ENCODE measurements around the gene AP2M1. TPM values are rescaled to one million over a fixed set of nuclear protein-coding genes. Genes with fewer than 3 reads are reported as not detected.

AP2M1 gene
- polyA plus RNA-seq, 1 donor: 286 TPM

- H3K27ac ChIP-seq (ENCODE audit: low read length): no peak overlapping the region
- no peak overlapping the region for H3K4me3 ChIP-seq (ENCODE audit: low read length)
- H3K9me3 ChIP-seq (ENCODE audit: control insufficient read depth, low read depth, low read length): no peaks in the 10 kb centered on the region
- peaks cover 70% of the 10 kb centered on the region for H3K36me3 ChIP-seq (ENCODE audit: control insufficient read depth, insufficient read depth, low read length)
- H3K27me3 ChIP-seq (ENCODE audit: control insufficient read depth, insufficient read depth, low read length): no peaks in the 10 kb centered on the region
- no peak for DNase-seq
- no CpG with 5 or more reads among the region's 17 CpGs for WGBS (ENCODE audit: insufficient coverage, low lambda C conversion rate)
- peaks cover 14% of the 10 kb centered on the region for H3K4me1 ChIP-seq (ENCODE audit: control insufficient read depth, insufficient read depth, low read length)
These were observed 13.4 kb downstream of the AP2M1 start for GRCh38 chr3:184188080-184188479.

- WGBS (ENCODE audit: insufficient coverage, low lambda C conversion rate): no CpG with 5 or more reads among the region's 13 CpGs
- DNase-seq: no peak
- no peaks in the 10 kb centered on the region for H3K9me3 ChIP-seq (ENCODE audit: control insufficient read depth, low read depth, low read length)
- H3K4me1 ChIP-seq (ENCODE audit: control insufficient read depth, insufficient read depth, low read length): peaks cover 14% of the 10 kb centered on the region
- H3K27me3 ChIP-seq (ENCODE audit: control insufficient read depth, insufficient read depth, low read length): no peaks in the 10 kb centered on the region
- H3K4me3 ChIP-seq (ENCODE audit: low read length): no peak overlapping the region
- no peak overlapping the region for H3K27ac ChIP-seq (ENCODE audit: low read length)
- H3K36me3 ChIP-seq (ENCODE audit: control insufficient read depth, insufficient read depth, low read length): peaks cover 70% of the 10 kb centered on the region
These were observed 14.8 kb downstream of the AP2M1 start for GRCh38 chr3:184189421-184189820.

DNA sequence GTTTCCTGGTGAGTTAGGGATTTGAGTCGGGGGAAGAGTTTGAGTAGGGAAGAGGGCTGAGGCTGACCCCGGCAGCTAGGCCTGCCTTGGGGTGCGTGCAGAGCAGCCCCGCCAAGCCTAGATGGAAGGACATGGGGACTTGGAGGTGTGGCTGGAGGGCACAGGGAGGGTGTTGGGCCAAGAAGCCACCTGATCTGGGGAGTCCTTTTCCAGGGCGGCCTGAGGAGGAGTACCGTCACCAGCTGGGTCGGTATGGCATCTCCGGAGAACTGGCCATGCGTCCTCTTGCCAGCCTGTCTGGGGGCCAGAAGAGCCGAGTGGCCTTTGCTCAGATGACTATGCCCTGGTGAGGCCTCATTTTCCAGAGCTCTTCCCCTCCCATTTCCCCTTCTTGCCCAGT is 18.2 kb downstream of the AP2M1 start:
- no CpG with 5 or more reads among the region's 10 CpGs for WGBS (ENCODE audit: insufficient coverage, low lambda C conversion rate)
- H3K9me3 ChIP-seq (ENCODE audit: control insufficient read depth, low read depth, low read length): no peaks in the 10 kb centered on the region
- H3K36me3 ChIP-seq (ENCODE audit: control insufficient read depth, insufficient read depth, low read length): peaks cover 73% of the 10 kb centered on the region
- no peak overlapping the region for H3K27ac ChIP-seq (ENCODE audit: low read length)
- H3K27me3 ChIP-seq (ENCODE audit: control insufficient read depth, insufficient read depth, low read length): no peaks in the 10 kb centered on the region
- peaks cover 2% of the 10 kb centered on the region for H3K4me1 ChIP-seq (ENCODE audit: control insufficient read depth, insufficient read depth, low read length)
- no peak for DNase-seq
- H3K4me3 ChIP-seq (ENCODE audit: low read length): no peak overlapping the region

- DNase-seq: no peak
- Histone ChIP-seq H3K27me3 (ENCODE audit: control insufficient read depth, insufficient read depth, low read length) (no peaks in the 10 kb centered on the region), H3K27ac (ENCODE audit: low read length) (no peak overlapping the region), H3K36me3 (ENCODE audit: control insufficient read depth, insufficient read depth, low read length) (peaks cover 62% of the 10 kb centered on the region), H3K9me3 (ENCODE audit: control insufficient read depth, low read depth, low read length) (no peaks in the 10 kb centered on the region), H3K4me3 (ENCODE audit: low read length) (no peak overlapping the region), H3K4me1 (ENCODE audit: control insufficient read depth, insufficient read depth, low read length) (no peaks in the 10 kb centered on the region)
- WGBS (ENCODE audit: insufficient coverage, low lambda C conversion rate): no CpG with 5 or more reads among the region's 9 CpGs
These were observed 19.4 kb downstream of the AP2M1 start for GRCh38 chr3:184193991-184194539.

DNA sequence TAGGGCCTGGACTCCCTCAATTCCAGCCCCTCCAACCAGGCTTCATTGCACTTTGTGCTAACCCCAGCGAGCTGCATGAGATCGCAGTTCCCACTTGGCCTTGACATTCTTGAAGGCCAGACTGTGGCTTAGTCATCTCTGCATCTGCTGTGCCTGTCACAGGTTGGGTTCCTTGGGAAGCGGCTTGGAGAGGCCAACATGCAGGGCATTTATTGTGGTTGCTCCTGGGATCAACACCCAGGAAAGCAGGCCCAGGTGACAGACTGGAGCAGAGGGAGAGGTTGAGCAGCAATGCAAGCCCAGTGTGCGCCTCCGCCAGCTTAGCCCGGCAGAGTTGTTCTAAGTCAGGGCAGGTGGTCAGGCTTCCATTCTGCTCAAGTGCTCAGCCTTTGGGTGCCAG is 21.9 kb downstream of the AP2M1 start:
- no peak overlapping the region for H3K4me3 ChIP-seq (ENCODE audit: low read length)
- WGBS (ENCODE audit: insufficient coverage, low lambda C conversion rate): no CpG with 5 or more reads among the region's 6 CpGs
- H3K27ac ChIP-seq (ENCODE audit: low read length): no peak overlapping the region
- H3K36me3 ChIP-seq (ENCODE audit: control insufficient read depth, insufficient read depth, low read length): peaks cover 38% of the 10 kb centered on the region
- no peak for DNase-seq
- H3K4me1 ChIP-seq (ENCODE audit: control insufficient read depth, insufficient read depth, low read length): no peaks in the 10 kb centered on the region
- no peaks in the 10 kb centered on the region for H3K9me3 ChIP-seq (ENCODE audit: control insufficient read depth, low read depth, low read length)
- H3K27me3 ChIP-seq (ENCODE audit: control insufficient read depth, insufficient read depth, low read length): no peaks in the 10 kb centered on the region

GRCh38 chr3:184198509-184198908 is 23.9 kb downstream of the AP2M1 start:
- no peaks in the 10 kb centered on the region for H3K4me1 ChIP-seq (ENCODE audit: control insufficient read depth, insufficient read depth, low read length)
- no CpG with 5 or more reads among the region's 9 CpGs for WGBS (ENCODE audit: insufficient coverage, low lambda C conversion rate)
- H3K27me3 ChIP-seq (ENCODE audit: control insufficient read depth, insufficient read depth, low read length): no peaks in the 10 kb centered on the region
- H3K36me3 ChIP-seq (ENCODE audit: control insufficient read depth, insufficient read depth, low read length): peaks cover 20% of the 10 kb centered on the region
- no peaks in the 10 kb centered on the region for H3K9me3 ChIP-seq (ENCODE audit: control insufficient read depth, low read depth, low read length)
- no peak overlapping the region for H3K4me3 ChIP-seq (ENCODE audit: low read length)
- H3K27ac ChIP-seq (ENCODE audit: low read length): no peak overlapping the region
- DNase-seq: no peak

GRCh38 chr3:184200825-184201224 is 26.2 kb downstream of the AP2M1 start:
- Histone ChIP-seq H3K27me3 (ENCODE audit: control insufficient read depth, insufficient read depth, low read length) (peaks cover 3% of the 10 kb centered on the region), H3K4me3 (ENCODE audit: low read length) (no peak overlapping the region), H3K27ac (ENCODE audit: low read length) (no peak overlapping the region), H3K4me1 (ENCODE audit: control insufficient read depth, insufficient read depth, low read length) (no peaks in the 10 kb centered on the region), H3K36me3 (ENCODE audit: control insufficient read depth, insufficient read depth, low read length) (peaks cover under 1% of the 10 kb centered on the region), H3K9me3 (ENCODE audit: control insufficient read depth, low read depth, low read length) (no peaks in the 10 kb centered on the region)
- no peak for DNase-seq

GRCh38 chr3:184203526-184203925 is 28.9 kb downstream of the AP2M1 start:
- no peaks in the 10 kb centered on the region for H3K9me3 ChIP-seq (ENCODE audit: control insufficient read depth, low read depth, low read length)
- no peak overlapping the region for H3K4me3 ChIP-seq (ENCODE audit: low read length)
- DNase-seq: no peak
- H3K27me3 ChIP-seq (ENCODE audit: control insufficient read depth, insufficient read depth, low read length): peaks cover 14% of the 10 kb centered on the region
- WGBS (ENCODE audit: insufficient coverage, low lambda C conversion rate): 79% methylated on average over 2 of the region's 8 CpGs
- H3K27ac ChIP-seq (ENCODE audit: low read length): no peak overlapping the region
- H3K4me1 ChIP-seq (ENCODE audit: control insufficient read depth, insufficient read depth, low read length): no peaks in the 10 kb centered on the region
- no peaks in the 10 kb centered on the region for H3K36me3 ChIP-seq (ENCODE audit: control insufficient read depth, insufficient read depth, low read length)

DNA sequence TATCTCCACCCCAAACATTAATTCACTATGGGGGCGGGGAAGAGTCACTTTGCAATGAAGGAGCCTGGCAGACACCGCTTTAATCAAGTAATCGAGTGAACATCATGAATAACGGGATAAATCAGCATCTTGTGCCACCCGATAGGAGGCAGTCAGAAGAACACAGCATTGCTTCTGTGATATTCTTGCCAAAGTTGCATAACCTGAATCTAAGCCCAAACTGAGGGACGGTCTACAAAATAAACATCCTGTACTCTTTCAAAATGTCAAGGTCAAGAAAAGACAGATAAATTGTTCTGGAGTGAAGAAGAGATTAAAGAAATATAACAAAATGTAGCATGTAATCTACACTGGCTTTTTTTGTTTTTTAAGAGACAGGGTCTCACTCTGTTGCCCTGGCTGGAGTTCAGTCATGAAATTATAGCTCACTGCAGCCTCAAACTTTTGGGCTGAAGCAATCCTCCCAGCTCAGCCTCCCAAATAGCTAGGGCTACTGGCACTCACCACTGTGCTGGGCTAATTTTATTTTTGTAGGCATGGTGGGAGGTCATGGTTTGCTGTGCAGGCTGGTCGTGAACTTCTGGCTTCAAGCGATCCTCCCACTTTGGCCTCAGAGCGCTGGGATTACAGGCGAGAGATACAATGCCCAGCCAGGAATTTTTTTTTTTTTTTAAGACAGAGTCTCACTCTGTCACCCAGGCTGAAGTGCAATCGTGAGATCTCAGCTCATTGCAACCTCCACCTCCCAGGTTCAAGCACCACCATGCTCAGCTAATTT is 34.7 kb downstream of the AP2M1 start:
- 50% methylated on average over 1 of the region's 11 CpGs for WGBS (ENCODE audit: insufficient coverage, low lambda C conversion rate)
- H3K4me1 ChIP-seq (ENCODE audit: control insufficient read depth, insufficient read depth, low read length): no peaks in the 10 kb centered on the region
- DNase-seq: no peak
- H3K27me3 ChIP-seq (ENCODE audit: control insufficient read depth, insufficient read depth, low read length): peaks cover 14% of the 10 kb centered on the region
- no peaks in the 10 kb centered on the region for H3K36me3 ChIP-seq (ENCODE audit: control insufficient read depth, insufficient read depth, low read length)
- H3K9me3 ChIP-seq (ENCODE audit: control insufficient read depth, low read depth, low read length): no peaks in the 10 kb centered on the region
- H3K27ac ChIP-seq (ENCODE audit: low read length): no peak overlapping the region
- H3K4me3 ChIP-seq (ENCODE audit: low read length): no peak overlapping the region

GRCh38 chr3:184211297-184211696 is 36.6 kb downstream of the AP2M1 start:
- Histone ChIP-seq H3K9me3 (ENCODE audit: control insufficient read depth, low read depth, low read length) (no peaks in the 10 kb centered on the region), H3K36me3 (ENCODE audit: control insufficient read depth, insufficient read depth, low read length) (no peaks in the 10 kb centered on the region), H3K4me3 (ENCODE audit: low read length) (no peak overlapping the region), H3K27me3 (ENCODE audit: control insufficient read depth, insufficient read depth, low read length) (peaks cover 6% of the 10 kb centered on the region), H3K4me1 (ENCODE audit: control insufficient read depth, insufficient read depth, low read length) (no peaks in the 10 kb centered on the region), H3K27ac (ENCODE audit: low read length) (no peak overlapping the region)
- 86% methylated on average over 1 of the region's 5 CpGs for WGBS (ENCODE audit: insufficient coverage, low lambda C conversion rate)
- DNase-seq: no peak

GRCh38 chr3:184211718-184212117 is 37.1 kb downstream of the AP2M1 start:
- H3K9me3 ChIP-seq (ENCODE audit: control insufficient read depth, low read depth, low read length): no peaks in the 10 kb centered on the region
- no peak for DNase-seq
- no peak overlapping the region for H3K27ac ChIP-seq (ENCODE audit: low read length)
- no peaks in the 10 kb centered on the region for H3K36me3 ChIP-seq (ENCODE audit: control insufficient read depth, insufficient read depth, low read length)
- WGBS (ENCODE audit: insufficient coverage, low lambda C conversion rate): 93% methylated on average over 2 of the region's 5 CpGs
- H3K4me3 ChIP-seq (ENCODE audit: low read length): no peak overlapping the region
- peaks cover 3% of the 10 kb centered on the region for H3K27me3 ChIP-seq (ENCODE audit: control insufficient read depth, insufficient read depth, low read length)
- H3K4me1 ChIP-seq (ENCODE audit: control insufficient read depth, insufficient read depth, low read length): no peaks in the 10 kb centered on the region

All from large intestine (tissue), 3 donors.